ENCODE measurements around the gene CACNG6. TPM values are rescaled to one million over a fixed set of nuclear protein-coding genes. Genes with fewer than 3 reads are reported as not detected.
A peak's percentile ranks its signal among the peaks of the same experiment; 100 is the strongest.

The CACNG6 gene
- total RNA-seq, 1 experiment from 2014 or later: 2.5 TPM

DNA sequence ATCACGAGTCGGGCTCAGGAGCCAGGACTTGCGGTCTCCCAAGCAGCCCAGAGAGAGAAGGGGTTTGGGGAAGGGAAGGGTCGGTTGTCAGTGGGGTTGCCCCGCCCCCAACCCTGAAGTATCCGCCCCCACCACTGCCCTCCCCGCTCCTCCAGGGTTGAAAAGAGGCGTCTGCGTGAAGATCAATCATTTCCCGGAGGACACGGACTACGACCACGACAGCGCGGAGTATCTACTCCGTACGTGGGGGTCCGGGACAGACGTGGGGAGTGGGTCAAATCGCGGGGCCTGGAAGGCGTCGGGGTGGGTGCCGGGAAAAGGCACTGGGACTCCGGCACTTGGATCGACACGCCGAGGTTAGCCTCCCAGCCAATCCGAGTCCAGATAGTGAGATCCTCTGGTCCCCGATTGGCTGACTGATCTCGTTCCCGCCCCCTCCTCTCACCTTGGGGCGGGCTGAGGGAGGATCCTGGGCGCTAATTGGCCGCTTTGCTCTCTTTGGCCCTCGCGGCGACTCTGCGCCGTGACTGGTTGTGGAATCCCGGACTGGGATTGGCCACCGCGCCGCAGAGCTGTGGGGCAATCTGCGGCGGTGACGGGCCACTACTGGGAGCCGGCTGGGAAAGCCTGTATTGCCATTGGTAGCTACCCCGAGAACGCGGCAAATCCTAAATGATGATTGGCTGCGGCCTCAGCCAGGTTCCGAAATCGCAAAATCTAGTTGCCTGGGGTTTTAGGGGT lies 13.3 kb upstream of the CACNG6 start:
- Mint-ChIP-seq H3K27ac (peak overlapping the region; percentile 94), H3K27me3 (ENCODE audit: low read depth) (peaks cover 4% of the 10 kb centered on the region; the same call in 1 of the 2 replicates)
- DNase-seq (ENCODE audit: low spot score): peak; percentile 99

More for the DNA sequence above, 13.3 kb upstream of the CACNG6 start:
- Mint-ChIP-seq H3K4me3 (peak overlapping the region; percentile 93), H3K9me3 (no peaks in the 10 kb centered on the region), H3K4me1 (peaks cover 15% of the 10 kb centered on the region), H3K36me3 (peaks cover 8% of the 10 kb centered on the region; the same call in 1 of the 2 replicates)
- peak; percentile 79; the same call in 1 of the 2 replicates for TF ChIP-seq ZNF138 (CRISPR knock-in tag; conservative IDR thresholded peaks at IDR 0.05)
- TF ChIP-seq SP1 (CRISPR knock-in tag; conservative IDR thresholded peaks at IDR 0.05): peak; percentile 94
- peak; percentile 91; the same call in 1 of the 2 replicates for TF ChIP-seq E2F5 (CRISPR knock-in tag; IDR thresholded peaks at IDR 0.05)
- TF ChIP-seq CREM (CRISPR knock-in tag; IDR thresholded peaks at IDR 0.05): 0 out of 2 replicates have a peak, but pooled peaks have one; percentile 29
- TF ChIP-seq, protein P1, sequence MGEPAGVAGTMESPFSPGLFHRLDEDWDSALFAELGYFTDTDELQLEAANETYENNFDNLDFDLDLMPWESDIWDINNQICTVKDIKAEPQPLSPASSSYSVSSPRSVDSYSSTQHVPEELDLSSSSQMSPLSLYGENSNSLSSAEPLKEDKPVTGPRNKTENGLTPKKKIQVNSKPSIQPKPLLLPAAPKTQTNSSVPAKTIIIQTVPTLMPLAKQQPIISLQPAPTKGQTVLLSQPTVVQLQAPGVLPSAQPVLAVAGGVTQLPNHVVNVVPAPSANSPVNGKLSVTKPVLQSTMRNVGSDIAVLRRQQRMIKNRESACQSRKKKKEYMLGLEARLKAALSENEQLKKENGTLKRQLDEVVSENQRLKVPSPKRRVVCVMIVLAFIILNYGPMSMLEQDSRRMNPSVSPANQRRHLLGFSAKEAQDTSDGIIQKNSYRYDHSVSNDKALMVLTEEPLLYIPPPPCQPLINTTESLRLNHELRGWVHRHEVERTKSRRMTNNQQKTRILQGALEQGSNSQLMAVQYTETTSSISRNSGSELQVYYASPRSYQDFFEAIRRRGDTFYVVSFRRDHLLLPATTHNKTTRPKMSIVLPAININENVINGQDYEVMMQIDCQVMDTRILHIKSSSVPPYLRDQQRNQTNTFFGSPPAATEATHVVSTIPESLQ (CRISPR knock-in tag; IDR thresholded peaks at IDR 0.05): no peak
- peak; percentile 48 for TF ChIP-seq TP53 (CRISPR knock-in tag; IDR thresholded peaks at IDR 0.05)
- peak; percentile 63; the same call in 1 of the 2 replicates for TF ChIP-seq ETV6 (CRISPR knock-in tag; IDR thresholded peaks at IDR 0.05)
- TF ChIP-seq MYBL2 (CRISPR knock-in tag; IDR thresholded peaks at IDR 0.05): peak; percentile 47; the same call in 1 of the 2 replicates
- TF ChIP-seq CBFB (CRISPR knock-in tag; IDR thresholded peaks at IDR 0.05; ENCODE audit: low read depth): peak; percentile 61; the same call in 1 of the 2 replicates
- TF ChIP-seq, protein P2, sequence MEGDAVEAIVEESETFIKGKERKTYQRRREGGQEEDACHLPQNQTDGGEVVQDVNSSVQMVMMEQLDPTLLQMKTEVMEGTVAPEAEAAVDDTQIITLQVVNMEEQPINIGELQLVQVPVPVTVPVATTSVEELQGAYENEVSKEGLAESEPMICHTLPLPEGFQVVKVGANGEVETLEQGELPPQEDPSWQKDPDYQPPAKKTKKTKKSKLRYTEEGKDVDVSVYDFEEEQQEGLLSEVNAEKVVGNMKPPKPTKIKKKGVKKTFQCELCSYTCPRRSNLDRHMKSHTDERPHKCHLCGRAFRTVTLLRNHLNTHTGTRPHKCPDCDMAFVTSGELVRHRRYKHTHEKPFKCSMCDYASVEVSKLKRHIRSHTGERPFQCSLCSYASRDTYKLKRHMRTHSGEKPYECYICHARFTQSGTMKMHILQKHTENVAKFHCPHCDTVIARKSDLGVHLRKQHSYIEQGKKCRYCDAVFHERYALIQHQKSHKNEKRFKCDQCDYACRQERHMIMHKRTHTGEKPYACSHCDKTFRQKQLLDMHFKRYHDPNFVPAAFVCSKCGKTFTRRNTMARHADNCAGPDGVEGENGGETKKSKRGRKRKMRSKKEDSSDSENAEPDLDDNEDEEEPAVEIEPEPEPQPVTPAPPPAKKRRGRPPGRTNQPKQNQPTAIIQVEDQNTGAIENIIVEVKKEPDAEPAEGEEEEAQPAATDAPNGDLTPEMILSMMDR (IDR thresholded peaks at IDR 0.05): no peak
- TF ChIP-seq FOXP4 (CRISPR knock-in tag; IDR thresholded peaks at IDR 0.05): 0 out of 2 replicates have a peak, but pooled peaks have one; percentile 26
- 0 out of 2 replicates have a peak, but pooled peaks have one; percentile 32 for TF ChIP-seq E2F1 (CRISPR knock-in tag; IDR thresholded peaks at IDR 0.05)
- TF ChIP-seq FOXK1 (CRISPR knock-in tag; IDR thresholded peaks at IDR 0.05): peak; percentile 56; the same call in 1 of the 2 replicates
- TF ChIP-seq NFE2L1 (CRISPR knock-in tag; IDR thresholded peaks at IDR 0.05): peak; percentile 81; the same call in 1 of the 2 replicates
- no peak for TF ChIP-seq ATF1 (CRISPR knock-in tag; IDR thresholded peaks at IDR 0.05)
- 0 out of 2 replicates have a peak, but pooled peaks have one; percentile 54 for TF ChIP-seq RELA (CRISPR knock-in tag; IDR thresholded peaks at IDR 0.05; ENCODE audit: borderline replicate concordance)
- TF ChIP-seq ESRRA (CRISPR knock-in tag; IDR thresholded peaks at IDR 0.05; ENCODE audit: borderline replicate concordance): peak; percentile 64; the same call in 1 of the 2 replicates
- no peak for TF ChIP-seq ZNF396 (CRISPR knock-in tag; IDR thresholded peaks at IDR 0.05; ENCODE audit: borderline replicate concordance)
- TF ChIP-seq, protein P3, sequence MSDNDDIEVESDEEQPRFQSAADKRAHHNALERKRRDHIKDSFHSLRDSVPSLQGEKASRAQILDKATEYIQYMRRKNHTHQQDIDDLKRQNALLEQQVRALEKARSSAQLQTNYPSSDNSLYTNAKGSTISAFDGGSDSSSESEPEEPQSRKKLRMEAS (CRISPR knock-in tag; IDR thresholded peaks at IDR 0.05): peak; percentile 86
- TF ChIP-seq NFYB (CRISPR knock-in tag; conservative IDR thresholded peaks at IDR 0.05; ENCODE audit: low read depth): peak; percentile 99
- TF ChIP-seq ZNF423 (CRISPR knock-in tag; IDR thresholded peaks at IDR 0.05): no peak
- TF ChIP-seq NR3C1 (CRISPR knock-in tag; conservative IDR thresholded peaks at IDR 0.05; ENCODE audit: low read depth): no peak
- TF ChIP-seq TEAD1 (CRISPR knock-in tag; IDR thresholded peaks at IDR 0.05): peak; percentile 82
- peak; percentile 82 for TF ChIP-seq FOXP1 (CRISPR knock-in tag; IDR thresholded peaks at IDR 0.05; ENCODE audit: borderline replicate concordance)
- no peak for TF ChIP-seq ZSCAN18 (CRISPR knock-in tag; IDR thresholded peaks at IDR 0.05)
- CTCF ChIA-PET: interaction anchor here (0.9 to 2.7 kb wide), 12 partner anchors 21 to 185 kb away, joined by 3 to 26 read pairs (median 10); no protein-coding TSS in a partner anchor
- peak; percentile 68 for ATAC-seq
- POLR2A ChIA-PET: interaction anchor here (0.6 to 1.0 kb wide), 5 partner anchors 19 to 110 kb away, joined by 3 to 9 read pairs (median 4); partner anchors contain the start of gene MYADM
